Fibroblast of pulmonary artery (primary cell): ENCODE data around the gene AP1M1.

Source experiments
- DNase-seq: peaks from one replicate; pipeline ENCODE4 v3.0.0-alpha.2; 2010; ENCODE audit warnings: low read depth
- H3K4me3 ChIP-seq: replicated peaks from 2 replicates; pipeline ENCODE4 v1.5.1; 2011; ENCODE audit warnings: low read depth, mild to moderate bottlenecking, control low read depth, low read length, moderate library complexity
- TF ChIP-seq, protein P1 (sequence below): IDR thresholded peaks from 2 replicates; pipeline ENCODE4 v1.5.1; 2011; ENCODE audit warnings: mild to moderate bottlenecking, control low read depth, low read length, inconsistent platforms; ENCODE audit errors: missing control alignments

The AP1M1 gene

DNA sequence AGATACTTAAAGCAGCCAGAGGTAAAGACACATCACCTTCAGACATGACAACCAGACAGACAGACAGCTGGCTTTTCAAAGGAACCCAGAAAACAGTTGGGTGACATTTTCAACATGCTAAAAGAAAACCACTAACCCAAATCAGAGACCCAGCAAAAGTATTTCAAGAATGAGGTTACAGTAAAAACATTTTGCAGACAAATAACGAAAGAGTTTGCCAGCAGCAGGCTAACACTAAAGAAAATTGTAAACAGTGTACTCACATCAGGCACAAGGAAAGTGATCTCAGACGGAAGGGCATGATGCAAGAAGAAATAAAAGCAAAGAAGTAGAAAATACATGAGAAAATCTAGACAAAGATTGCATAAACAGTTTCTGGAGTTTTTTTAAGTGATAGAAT, 46.4 kb downstream of the AP1M1 start:
- H3K4me3 ChIP-seq, result no peak overlapping the region
- TF ChIP-seq, protein P1, sequence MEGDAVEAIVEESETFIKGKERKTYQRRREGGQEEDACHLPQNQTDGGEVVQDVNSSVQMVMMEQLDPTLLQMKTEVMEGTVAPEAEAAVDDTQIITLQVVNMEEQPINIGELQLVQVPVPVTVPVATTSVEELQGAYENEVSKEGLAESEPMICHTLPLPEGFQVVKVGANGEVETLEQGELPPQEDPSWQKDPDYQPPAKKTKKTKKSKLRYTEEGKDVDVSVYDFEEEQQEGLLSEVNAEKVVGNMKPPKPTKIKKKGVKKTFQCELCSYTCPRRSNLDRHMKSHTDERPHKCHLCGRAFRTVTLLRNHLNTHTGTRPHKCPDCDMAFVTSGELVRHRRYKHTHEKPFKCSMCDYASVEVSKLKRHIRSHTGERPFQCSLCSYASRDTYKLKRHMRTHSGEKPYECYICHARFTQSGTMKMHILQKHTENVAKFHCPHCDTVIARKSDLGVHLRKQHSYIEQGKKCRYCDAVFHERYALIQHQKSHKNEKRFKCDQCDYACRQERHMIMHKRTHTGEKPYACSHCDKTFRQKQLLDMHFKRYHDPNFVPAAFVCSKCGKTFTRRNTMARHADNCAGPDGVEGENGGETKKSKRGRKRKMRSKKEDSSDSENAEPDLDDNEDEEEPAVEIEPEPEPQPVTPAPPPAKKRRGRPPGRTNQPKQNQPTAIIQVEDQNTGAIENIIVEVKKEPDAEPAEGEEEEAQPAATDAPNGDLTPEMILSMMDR, result no peak
- DNase-seq, result peak; percentile 50

GRCh38 chr19:16247353-16248182, 49.9 kb downstream of the AP1M1 start:
- TF ChIP-seq, protein P1, result peak; percentile 95
- H3K4me3 ChIP-seq, result no peak overlapping the region
- peak; percentile 83 for DNase-seq

DNA sequence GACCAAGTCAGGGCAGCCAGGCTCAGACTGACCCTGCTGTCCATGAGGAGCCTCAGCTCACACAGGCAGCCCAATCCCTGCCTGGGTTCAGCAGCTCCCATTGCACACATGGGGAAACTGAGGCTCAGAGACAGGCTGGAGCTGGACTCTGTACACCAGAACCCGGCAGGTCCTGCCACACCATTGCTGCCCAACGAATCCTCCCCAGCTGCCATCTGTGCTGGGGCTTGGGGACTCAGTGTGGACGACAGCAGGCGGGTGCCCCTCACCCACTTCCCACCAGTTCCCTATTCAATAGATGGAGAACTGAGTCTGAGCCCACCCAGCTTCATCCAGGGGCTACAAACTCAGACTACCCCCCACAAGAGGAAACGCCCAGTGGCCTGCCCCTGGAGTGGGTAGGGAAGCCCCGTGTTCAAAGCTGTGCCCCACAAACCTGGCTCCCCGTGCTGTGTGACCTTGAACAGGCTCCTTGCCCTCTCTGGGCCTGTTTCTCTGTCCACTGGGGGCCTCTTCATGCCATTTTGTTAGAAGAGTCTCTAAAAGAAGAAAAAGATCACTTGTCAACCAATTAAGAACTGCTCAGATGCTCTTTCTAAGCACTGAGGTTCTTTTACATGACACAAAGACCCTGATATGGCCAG, 50.8 kb downstream of the AP1M1 start:
- H3K4me3 ChIP-seq, result no peak overlapping the region
- DNase-seq, result no peak
- TF ChIP-seq, protein P1, result no peak

GRCh38 chr19:16249826-16250404, 52.2 kb downstream of the AP1M1 start:
- no peak overlapping the region for H3K4me3 ChIP-seq
- DNase-seq, result peak; percentile 28
- TF ChIP-seq, protein P1, result no peak

DNA sequence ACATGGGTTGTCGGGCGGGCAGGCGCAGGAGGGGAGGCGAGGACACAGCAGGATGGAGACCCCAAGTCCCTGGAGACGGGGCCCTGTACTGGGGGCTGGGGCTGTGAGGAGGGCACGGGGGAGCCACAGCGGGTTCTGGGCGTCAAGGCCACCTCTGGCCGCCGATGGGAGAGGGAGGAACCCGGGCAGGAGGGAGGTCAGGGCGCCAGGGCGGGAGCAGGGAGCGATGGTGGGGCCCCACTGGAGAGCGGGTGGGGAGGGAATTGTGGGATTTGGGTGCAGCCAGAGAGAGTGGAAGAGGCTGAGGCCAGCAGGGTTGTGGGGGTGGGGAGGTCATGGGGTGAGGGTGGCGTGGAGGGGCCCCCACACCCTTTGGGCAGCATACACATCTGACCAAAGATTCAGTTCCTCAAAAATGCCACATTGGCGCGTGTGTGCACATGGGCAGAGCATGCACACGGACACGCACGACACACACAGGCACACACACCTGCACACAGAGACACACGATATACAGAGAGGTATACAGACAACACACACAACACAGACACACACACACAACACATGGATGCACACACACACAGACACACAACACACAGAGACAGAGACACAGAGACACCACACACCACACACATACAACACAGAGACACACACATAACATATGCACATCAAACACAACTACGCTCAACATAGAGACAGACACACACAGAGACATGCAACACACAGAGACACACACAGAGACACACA, 54.9 kb downstream of the AP1M1 start:
- TF ChIP-seq, protein P1, result no peak
- DNase-seq, result no peak
- H3K4me3 ChIP-seq, result no peak overlapping the region

DNA sequence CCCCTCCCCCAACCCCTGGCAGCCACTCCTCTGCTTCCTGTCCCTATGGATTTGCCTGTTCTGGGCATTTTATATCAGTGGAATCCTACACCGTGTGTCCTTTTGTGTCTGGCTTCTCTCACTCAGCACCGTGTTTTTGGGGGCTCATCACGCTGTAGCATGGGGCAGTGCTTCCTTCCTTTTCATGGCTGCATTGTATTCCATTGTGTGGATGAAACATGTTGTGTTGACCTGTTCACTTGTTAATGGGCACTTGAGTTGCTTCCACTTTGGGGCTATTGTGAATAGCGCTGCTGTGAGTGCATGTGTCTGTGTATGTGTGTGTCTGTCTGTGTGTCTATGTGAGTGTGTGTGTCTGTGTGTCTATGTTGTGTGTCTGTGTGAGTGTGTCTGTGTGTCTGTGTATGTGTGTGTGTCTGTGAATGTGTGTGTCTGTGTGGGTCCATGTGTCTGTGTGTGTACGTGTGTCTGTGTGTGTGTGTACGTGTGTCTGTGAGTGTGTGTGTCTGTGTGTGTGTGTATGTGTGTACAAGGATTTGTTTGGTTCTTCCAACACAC, 57.2 kb downstream of the AP1M1 start:
- H3K4me3 ChIP-seq, result no peak overlapping the region
- no peak for DNase-seq
- TF ChIP-seq, protein P1, result no peak
